SK-MEL-5 (cell line): ENCODE measurements around the gene RPS18. TPM values are rescaled to one million over a fixed set of nuclear protein-coding genes. Genes with fewer than 3 reads are reported as not detected.
A peak's percentile ranks its signal among the peaks of the same experiment; 100 is the strongest.
"Not testable (repeated sequence)": the region's sequence is repeated elsewhere in the genome, so short reads cannot be mapped to it uniquely, and the experiment has no call there.

Source experiments
- DNase-seq: peaks from one replicate; pipeline ENCODE4 v3.0.0-alpha.2; 2016; ENCODE audit warnings: low read depth, low spot score
- in situ Hi-C: cut with HindIII; loops from 2 replicates; pipeline ENCODE4 v1.10.0; 2016; ENCODE audit warnings: low sequenced_read_pairs, high pct_unique_total_duplicates, low pct_unique_long_range_greater_than_20kb
- total RNA-seq: library from RNA; depleted of rRNA; stranded (reverse); fragments of >200 nt; shearing (Covaris generic); gene quantifications from 2 replicates; pipeline ENCODE4 v1.2.3, GENCODE V29; 2014

The RPS18 gene
- total RNA-seq, 1 experiment from 2014 or later = 4,185 TPM

DNA sequence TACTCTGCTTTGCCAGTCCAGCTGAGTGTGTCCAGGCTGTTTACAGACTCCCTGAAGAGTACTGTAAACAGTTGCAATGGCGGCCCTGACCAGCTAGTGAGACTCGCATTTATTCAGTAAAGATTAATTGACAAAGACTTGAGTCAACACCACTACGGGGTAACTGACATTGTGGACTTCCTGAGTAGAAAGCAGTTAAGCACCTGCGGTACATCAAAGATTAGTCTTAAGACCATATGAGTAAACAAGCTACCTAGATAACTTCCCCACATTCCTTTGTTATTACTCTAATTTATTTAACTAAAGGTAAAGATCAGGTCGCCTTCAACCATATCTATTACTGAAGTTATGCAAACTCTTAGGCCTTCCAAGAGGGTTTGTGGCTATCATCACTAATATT lies 12.8 kb upstream of the RPS18 start:
- in situ Hi-C loops = no loop called here
- no peak for DNase-seq

DNA sequence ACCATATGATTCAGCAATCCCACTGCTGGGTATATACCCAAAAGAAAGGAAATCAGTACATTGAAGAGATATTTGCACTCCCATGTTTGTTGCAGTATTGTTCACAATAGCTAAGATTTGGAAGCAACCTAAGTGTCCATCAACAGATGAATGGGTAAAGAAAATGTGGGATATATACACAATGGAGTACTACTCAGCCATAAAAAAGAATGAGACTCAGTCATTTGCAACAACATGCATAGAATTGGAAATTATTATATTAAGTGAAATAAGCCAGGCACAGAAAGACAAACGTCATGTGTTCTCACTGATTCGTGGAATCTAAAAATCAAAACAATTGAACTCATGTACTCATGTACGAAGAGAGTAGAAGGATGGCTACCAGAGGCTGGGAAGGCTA lies 9.4 kb upstream of the RPS18 start:
- DNase-seq, in situ Hi-C loops: not testable (repeated sequence)

DNA sequence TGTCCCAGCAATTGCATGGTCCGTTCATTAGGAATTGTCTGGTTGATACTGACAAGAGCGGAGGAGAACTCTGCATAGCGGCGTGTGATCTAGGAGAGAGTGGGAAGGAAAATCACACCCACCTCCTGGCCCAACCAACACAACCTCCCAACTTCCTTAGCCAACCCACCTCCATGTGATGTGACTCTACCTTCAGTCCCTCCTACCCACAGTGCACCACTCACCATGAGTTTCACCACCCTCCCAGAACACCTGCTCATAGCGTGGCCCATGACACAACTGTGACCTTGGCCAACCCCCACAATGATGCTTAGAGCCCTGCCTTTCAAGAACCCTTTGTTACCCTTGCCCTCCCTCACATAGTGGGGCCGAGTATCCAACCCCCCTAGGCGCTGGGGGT lies 7.9 kb upstream of the RPS18 start:
- in situ Hi-C loops = no loop called here
- no peak for DNase-seq

DNA sequence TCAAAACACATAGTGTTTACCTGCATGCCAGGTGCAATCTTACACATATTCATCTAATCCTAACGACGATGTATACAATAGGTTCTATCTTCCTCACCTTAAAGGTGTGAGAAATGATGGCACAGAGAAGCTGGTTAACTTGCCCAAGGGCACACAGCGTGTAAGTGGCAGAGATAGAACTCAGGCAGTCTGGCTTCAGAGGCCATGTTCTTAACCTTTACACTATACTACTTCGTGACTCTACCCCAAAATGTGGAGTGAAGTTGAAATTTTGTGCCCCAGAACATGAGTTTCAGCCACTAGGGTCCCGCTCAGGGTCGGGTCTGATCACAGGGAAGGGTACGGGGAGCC lies 783 bp upstream of the RPS18 start:
- in situ Hi-C loops = no loop called here
- peak; percentile 27 for DNase-seq

DNA sequence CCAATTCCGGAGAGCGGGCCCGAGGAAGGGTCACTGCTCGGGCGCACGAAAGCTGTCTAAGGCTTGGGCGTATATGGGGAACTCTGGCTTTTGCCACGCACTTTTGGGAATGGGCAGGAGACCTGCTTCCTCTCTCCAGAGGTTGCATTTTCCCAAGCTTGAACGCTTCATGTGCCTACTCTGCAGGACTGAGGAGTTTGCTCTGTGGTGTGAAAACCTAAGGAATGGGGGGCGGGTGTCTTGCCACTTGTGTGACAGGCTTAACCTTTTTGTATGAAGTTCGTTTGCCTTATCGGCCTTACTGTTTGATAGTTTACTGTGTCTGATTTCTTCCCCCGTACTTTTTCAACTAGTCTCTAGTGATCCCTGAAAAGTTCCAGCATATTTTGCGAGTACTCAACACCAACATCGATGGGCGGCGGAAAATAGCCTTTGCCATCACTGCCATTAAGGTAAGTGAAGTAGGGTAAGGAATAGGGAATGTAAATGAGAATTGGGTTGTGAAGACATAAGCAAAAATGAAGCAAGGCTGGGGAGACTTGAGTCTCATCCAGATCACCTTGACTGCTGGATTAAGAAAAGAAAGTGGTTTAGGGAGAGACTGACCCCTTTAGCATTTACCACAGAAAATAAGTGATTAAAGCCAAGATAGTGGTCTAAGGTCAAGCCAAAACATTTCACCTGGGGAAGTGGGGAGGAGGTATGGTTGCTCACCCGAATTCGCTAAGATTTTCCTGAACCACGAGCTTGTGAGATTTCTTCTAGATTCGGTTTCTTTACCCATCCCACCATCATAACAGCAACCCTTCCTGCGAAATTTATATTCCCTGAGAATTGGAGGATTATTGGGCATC lies 627 bp downstream of the RPS18 start:
- in situ Hi-C loops = no loop called here
- no peak for DNase-seq

DNA sequence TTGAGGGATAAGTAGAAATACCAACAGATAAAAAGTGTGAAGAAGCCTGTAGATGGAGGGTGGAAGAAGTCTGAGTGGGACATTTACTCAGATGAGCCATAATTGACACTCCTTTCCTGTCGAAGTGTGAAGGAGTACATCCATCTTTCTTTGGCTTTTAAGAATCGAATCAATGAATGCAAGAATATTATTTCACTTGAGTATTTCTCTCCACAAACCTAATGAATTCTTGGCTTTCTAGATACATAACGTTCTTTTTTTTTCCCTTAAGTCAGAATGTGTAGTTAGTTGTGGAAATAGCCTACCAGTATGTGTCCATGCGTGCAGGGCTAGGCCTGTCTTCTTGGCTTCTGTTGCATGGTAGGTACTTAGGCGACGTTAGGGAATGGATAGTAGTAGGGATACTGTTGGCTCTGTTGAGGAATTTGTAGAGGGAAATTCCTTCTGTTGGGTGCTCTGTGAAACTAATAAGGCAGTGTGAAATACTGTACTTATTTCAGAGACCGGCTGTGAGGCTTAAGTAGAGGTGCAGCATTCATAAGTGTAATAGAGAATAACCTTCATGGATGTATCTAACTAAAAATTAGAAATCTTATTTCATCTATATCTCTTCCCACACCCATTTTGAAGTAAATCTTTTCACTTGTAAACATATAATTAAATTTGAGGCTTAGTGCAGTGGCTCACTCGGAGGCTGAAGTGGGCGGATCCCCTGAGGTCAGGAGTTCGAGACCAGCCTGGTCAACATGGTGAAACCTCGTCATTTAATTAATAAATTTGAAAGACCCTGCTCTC lies 1.5 kb downstream of the RPS18 start:
- in situ Hi-C loops = no loop called here
- no peak for DNase-seq

DNA sequence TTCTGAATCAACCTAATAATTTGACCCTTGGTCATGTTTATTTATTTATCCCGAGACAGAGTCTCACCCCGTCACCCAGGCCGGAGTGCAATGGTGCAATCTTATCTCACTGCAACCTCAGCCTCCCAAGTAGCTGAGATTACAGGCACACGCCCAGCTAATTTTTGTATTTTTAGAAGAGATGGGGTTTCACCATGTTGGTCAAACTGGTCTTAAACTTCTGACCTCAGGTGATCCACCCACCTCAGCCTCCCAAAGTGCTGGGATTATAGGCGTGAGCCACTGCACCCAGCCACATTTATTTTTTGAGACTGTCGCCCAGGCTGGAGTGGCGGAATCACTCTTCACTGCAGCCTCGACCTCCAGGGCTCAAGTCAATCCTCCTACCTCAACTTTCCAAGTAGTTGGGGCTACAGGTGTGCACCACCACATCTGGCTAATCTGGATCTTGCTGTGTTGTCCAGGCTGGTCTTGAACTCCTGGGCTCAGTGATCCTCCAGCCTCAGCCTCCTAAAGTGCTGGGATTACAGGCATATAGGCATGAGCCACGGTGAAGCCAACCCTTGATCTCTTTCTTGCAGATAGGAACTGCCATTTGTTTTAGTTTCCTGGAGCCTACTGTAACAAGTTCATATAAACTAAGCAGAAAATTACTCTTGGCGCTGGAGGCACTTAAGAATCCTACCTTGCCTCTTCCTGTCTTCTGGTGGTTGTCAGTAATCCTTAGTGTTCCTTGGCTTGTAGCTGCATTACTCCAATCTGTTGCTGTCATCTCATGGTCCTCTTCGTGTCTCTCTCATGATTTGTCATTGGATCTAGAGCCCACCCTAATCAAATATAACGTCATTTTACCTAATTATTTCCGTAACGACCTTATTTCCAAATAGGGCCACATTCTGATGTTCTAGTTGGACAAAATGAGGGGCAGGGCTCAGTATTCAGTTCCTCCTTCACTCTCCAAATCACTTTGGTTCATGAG lies 2.3 kb downstream of the RPS18 start:
- in situ Hi-C loops = no loop called here
- no peak for DNase-seq

DNA sequence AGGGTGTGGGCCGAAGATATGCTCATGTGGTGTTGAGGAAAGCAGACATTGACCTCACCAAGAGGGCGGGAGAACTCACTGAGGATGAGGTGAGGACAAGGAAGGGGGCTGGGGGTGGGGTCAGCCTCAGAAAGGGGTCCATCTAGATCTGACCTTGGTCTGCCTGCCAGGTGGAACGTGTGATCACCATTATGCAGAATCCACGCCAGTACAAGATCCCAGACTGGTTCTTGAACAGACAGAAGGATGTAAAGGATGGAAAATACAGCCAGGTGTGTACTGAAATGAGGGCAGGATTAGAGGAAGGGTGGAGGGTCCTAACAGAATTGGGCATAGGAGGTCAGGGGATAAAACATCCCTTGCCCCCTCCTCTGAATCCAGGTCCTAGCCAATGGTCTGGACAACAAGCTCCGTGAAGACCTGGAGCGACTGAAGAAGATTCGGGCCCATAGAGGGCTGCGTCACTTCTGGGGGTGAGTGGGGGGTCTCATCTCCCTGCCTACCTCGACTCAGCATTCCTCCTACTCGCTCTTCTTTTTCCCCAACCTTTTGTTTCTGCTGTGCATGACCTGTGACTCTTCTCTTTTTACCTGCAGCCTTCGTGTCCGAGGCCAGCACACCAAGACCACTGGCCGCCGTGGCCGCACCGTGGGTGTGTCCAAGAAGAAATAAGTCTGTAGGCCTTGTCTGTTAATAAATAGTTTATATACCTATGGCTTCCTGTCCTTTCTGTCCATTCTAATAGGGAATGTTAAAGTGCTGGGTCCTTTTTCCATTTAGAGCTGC lies 4.1 kb downstream of the RPS18 start:
- in situ Hi-C loops, DNase-seq: not testable (repeated sequence)

DNA sequence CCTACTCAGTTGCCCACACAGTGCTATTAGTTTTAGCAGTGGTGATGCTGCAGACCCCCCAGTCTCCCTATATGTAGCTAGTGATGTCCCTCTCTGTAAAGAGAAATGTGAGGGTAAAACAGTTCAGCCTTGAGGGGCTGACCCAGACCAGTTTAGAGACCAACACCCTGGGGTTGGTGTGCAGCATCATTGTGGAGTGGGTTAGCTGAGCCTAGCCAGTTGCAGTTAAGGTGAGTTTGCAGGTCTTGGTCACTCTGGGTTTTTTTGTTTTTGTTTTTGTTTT lies 4.6 kb downstream of the RPS18 start:
- no peak for DNase-seq
- in situ Hi-C loops = no loop called here

DNA sequence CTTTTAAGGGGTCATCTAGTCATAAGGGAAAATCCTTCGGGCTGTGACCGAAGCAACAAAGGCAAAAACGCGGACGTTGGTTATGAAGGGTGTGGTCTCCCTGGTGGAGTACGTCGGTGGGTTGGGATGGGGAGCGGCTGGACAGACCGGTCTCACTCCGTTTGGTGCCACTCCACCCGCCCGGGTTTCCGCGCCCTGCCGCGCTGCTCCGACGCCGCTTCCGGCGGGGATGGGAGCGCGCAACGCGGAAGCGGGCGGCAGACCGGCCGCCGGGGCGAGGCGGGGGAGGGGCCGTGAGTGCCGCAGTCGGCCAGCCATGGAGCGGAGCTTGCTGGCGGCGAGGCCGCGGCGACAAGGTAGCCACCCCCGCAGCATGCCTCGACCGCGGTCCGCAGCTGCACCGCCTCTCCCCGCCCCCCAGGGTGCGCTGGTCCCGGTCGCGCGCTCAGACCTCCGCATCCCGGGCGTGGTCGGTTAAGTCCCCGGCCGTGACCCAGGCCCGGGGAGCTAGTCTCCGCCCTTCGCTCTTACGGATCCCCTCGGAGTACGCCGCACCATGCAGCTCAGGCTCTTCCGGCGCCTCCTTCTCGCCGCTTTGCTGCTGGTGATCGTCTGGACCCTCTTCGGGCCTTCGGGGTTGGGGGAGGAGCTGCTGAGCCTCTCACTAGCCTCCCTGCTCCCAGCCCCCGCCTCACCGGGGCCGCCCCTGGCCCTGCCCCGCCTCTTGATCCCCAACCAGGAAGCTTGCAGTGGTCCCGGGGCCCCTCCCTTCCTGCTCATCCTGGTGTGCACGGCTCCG lies 5.2 kb downstream of the RPS18 start, which contains the start of gene B3GALT4:
Gene B3GALT4 (plus strand): TSS at position 260 of the 799 bp plus-strand sequence. CDS start 297 bp downstream, at position 557.
- peak; percentile 65 for DNase-seq
- in situ Hi-C loops = no loop called here

DNA sequence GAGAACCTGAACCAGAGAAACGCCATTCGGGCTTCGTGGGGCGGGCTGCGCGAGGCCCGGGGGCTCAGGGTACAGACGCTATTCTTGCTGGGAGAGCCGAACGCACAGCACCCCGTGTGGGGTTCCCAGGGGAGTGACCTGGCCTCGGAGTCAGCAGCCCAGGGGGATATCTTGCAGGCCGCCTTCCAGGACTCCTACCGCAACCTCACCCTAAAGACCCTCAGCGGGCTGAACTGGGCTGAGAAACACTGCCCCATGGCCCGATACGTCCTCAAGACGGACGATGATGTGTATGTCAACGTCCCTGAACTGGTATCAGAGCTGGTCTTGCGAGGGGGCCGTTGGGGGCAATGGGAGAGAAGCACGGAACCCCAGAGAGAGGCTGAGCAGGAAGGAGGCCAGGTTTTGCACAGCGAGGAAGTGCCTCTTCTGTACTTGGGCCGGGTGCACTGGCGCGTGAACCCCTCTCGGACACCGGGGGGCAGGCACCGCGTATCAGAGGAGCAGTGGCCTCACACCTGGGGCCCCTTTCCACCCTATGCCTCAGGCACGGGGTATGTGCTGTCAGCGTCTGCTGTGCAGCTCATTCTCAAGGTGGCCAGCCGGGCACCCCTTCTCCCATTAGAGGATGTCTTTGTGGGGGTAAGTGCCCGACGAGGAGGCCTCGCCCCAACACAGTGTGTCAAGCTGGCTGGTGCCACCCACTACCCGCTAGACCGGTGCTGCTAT lies 6.0 kb downstream of the RPS18 start:
- no peak for DNase-seq
- in situ Hi-C loops = no loop called here

DNA sequence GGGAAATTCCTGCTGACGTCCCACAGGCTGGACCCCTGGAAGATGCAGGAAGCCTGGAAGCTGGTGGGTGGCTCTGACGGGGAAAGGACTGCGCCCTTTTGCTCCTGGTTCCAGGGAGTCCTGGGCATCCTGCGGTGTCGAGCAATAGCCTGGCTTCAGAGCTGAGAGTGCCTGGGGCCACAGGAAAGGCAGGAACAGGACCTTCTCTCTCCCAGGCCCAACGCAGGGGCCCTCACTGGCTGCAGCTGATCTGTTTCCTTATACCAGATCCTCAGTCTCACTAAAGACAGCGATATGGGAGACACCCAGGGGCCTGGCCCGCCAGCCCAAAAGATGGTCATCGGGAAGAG lies 6.5 kb downstream of the RPS18 start:
- no peak for DNase-seq
- in situ Hi-C loops = no loop called here

DNA sequence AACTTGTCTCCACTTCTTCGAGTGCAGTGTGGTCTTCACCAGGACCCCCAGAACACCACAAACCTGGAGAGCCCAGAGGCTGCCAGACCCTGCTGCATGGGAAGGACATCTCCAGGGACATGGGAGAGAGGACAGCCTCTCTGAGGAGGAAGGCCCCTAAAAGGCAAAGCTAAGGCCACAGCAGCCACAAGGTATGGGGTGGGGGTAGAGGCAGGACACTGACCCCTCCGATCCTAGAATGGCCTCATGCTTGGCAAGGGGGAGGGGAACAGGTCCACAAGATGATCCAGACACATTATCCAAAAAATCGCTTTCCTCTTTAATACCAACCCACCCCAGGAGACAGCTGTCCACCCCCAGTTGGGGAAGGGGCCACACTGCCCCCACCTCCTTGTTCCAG lies 6.9 kb downstream of the RPS18 start:
- in situ Hi-C loops = no loop called here
- no peak for DNase-seq

DNA sequence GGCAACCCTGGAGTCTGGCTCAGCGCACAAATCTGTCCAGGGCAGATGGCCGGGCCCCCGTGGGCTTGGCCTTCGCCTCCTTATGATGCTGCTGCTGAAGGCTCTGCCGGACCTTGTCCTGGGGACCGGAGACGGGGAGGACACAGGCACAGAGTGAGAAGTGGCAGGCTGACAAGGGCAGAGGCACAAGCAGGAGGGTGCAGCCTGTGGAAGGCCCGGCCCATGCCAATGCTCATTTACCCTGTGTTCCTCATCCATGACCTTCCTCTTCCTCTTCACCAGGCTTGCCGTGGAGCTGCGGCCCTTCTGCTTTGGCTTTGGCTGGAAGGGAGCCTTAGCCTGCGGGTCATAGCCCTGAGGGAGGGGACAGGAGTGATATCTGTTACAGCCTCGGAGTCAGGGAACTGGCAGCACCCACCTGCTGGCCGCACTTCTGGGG lies 7.4 kb downstream of the RPS18 start:
- in situ Hi-C loops = no loop called here
- no peak for DNase-seq

DNA sequence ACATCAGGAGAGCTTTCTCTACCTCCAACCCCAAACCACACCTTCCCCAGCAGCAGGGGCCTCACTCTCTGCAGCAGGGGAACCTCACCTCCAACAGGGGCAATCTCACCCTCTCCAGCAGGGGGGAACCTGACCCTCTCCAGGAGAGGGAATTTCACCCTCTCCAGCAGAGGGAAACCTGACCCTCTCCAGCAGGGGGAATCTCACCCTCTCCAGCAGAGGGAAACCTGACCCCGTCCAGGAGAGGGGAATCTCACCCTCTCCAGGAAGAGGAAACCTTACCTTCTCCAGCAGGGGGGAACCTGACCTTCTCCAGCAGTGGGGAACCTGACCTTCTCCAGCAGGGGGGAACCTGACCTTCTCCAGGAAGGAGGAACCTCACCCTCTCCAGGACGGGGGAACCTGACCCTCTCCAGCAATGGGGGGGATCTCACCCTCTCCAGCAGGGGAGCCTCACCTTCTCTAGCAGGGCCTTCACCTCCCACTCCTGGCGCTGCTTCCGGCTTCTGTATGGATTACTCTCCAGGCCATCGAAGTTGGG lies 8.2 kb downstream of the RPS18 start:
- in situ Hi-C loops = no loop called here
- peak; percentile 86 for DNase-seq

DNA sequence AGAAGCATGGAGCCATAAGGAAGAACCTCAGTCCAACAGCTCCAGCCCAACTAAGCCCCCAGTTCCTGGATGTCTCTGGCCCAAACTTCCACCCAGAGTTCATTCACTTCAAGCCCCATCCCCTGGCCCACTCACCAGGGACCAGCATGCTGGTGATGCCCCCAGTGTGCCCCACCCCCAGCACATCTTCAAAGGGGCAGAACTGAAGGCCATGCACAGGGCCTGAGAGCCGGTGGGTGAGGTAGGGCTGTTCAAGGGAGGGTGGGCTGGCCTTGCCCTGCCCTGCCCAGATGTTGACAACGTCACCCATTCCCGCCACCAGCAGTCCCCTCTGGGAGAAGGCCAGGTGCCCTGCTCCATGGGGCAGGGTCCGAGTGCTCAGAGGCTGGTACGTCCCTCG lies 8.7 kb downstream of the RPS18 start:
- in situ Hi-C loops = no loop called here
- no peak for DNase-seq
